ENCODE data around the gene TBXA2R. TPM values are rescaled to one million over a fixed set of nuclear protein-coding genes. Genes with fewer than 3 reads are reported as not detected.

The TBXA2R gene
- total RNA-seq, 1 donor from 2014 or later, result 0.23 TPM

DNA sequence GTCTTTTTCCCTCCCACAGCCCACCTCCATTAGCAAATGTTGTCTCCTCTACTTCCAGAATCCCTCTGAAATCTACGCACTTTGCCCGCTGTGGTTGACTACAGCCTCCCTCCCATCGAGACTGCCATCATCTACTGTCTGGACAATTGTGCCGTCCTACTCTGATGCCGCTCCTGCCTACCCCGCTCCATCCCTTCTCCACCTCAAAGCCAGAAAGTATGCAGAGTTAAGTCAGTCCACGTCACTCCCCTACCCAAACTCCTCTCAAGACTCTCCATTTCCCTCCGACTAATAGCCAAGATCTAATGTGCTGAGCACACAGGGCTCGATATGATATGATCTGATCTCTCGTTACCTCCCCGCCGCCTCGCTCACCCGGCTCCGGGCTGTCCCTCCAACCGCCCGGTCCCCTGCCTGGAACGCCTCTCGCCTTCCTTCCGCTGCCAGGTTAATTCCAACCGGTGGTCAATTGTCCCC lies 19.4 kb upstream of the TBXA2R start:
- TF ChIP-seq, protein P1, sequence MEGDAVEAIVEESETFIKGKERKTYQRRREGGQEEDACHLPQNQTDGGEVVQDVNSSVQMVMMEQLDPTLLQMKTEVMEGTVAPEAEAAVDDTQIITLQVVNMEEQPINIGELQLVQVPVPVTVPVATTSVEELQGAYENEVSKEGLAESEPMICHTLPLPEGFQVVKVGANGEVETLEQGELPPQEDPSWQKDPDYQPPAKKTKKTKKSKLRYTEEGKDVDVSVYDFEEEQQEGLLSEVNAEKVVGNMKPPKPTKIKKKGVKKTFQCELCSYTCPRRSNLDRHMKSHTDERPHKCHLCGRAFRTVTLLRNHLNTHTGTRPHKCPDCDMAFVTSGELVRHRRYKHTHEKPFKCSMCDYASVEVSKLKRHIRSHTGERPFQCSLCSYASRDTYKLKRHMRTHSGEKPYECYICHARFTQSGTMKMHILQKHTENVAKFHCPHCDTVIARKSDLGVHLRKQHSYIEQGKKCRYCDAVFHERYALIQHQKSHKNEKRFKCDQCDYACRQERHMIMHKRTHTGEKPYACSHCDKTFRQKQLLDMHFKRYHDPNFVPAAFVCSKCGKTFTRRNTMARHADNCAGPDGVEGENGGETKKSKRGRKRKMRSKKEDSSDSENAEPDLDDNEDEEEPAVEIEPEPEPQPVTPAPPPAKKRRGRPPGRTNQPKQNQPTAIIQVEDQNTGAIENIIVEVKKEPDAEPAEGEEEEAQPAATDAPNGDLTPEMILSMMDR (conservative IDR thresholded peaks at IDR 0.05), result no peak
- Mint-ChIP-seq H3K4me1 (peaks cover 24% of the 10 kb centered on the region), H3K27me3 (ENCODE audit: low read depth) (no peaks in the 10 kb centered on the region), H3K4me3 (peak overlapping the region; percentile 90), H3K9me3 (no peaks in the 10 kb centered on the region), H3K36me3 (ENCODE audit: low read depth) (no peaks in the 10 kb centered on the region), H3K27ac (ENCODE audit: unreplicated experiment) (peak overlapping the region; percentile 100)
- no peak for DNase-seq (ENCODE audit: low read depth, low spot score)

DNA sequence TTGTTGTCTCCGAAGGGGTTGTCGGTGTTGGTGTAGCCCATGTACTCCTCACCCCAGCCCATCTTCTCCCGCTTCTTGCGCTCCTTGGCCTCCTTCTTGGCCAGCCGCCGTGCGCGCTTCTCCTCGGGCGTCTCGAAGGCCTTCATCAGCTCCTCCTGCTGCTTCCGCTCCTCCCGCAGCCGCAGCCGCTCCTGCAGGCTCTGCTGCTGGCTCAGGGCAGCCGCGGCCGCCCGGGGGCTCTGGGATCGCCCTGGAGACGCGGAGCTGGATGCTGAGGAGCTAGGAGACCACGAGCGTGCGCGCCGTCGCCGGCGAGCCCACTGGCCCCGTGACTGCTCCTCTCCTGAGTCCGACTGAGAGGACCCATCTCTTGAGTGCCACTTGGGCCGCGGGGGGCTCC lies 17.0 kb upstream of the TBXA2R start:
- Mint-ChIP-seq H3K4me1 (peaks cover 24% of the 10 kb centered on the region), H3K27me3 (ENCODE audit: low read depth) (no peaks in the 10 kb centered on the region), H3K4me3 (peak overlapping the region; percentile 90), H3K27ac (ENCODE audit: unreplicated experiment) (no peak overlapping the region), H3K9me3 (no peaks in the 10 kb centered on the region), H3K36me3 (ENCODE audit: low read depth) (no peaks in the 10 kb centered on the region)
- no peak for DNase-seq (ENCODE audit: low read depth, low spot score)
- TF ChIP-seq, protein P1 (conservative IDR thresholded peaks at IDR 0.05), result no peak

DNA sequence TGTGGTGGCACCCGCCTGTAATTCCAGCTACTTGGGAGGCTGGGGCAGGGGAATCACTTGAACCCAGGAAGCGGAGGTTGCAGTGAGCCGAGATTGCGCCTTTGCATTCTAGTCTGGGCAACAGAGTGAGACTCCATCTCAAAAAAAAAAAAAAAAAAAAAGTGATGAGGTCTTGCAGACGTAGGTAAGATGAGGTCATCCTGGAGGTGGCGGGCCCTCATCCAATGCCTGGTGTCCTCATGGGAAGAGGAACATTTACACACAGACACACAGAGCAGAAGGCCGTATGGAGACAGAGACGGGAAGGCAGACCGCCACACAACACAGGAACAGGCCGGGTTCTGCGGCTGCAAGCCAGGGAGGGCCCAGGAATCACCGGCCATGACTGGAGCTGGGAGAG lies 15.5 kb upstream of the TBXA2R start:
- no peak for DNase-seq (ENCODE audit: low read depth, low spot score)
- TF ChIP-seq, protein P1 (conservative IDR thresholded peaks at IDR 0.05), result no peak
- H3K9me3 Mint-ChIP-seq, result no peaks in the 10 kb centered on the region
- no peak overlapping the region for H3K27ac Mint-ChIP-seq (ENCODE audit: unreplicated experiment)
- peaks cover 24% of the 10 kb centered on the region for H3K4me1 Mint-ChIP-seq
- H3K4me3 Mint-ChIP-seq, result peak overlapping the region; percentile 59
- H3K36me3 Mint-ChIP-seq (ENCODE audit: low read depth), result no peaks in the 10 kb centered on the region
- H3K27me3 Mint-ChIP-seq (ENCODE audit: low read depth), result no peaks in the 10 kb centered on the region

GRCh38 chr19:3621689-3622088 lies 15.0 kb upstream of the TBXA2R start:
- H3K4me3 Mint-ChIP-seq, result no peak overlapping the region
- H3K36me3 Mint-ChIP-seq (ENCODE audit: low read depth), result no peaks in the 10 kb centered on the region
- H3K4me1 Mint-ChIP-seq, result peaks cover 19% of the 10 kb centered on the region
- H3K27me3 Mint-ChIP-seq (ENCODE audit: low read depth), result no peaks in the 10 kb centered on the region
- no peak for DNase-seq (ENCODE audit: low read depth, low spot score)
- TF ChIP-seq, protein P1 (conservative IDR thresholded peaks at IDR 0.05), result no peak
- H3K9me3 Mint-ChIP-seq, result no peaks in the 10 kb centered on the region
- H3K27ac Mint-ChIP-seq (ENCODE audit: unreplicated experiment), result no peak overlapping the region

DNA sequence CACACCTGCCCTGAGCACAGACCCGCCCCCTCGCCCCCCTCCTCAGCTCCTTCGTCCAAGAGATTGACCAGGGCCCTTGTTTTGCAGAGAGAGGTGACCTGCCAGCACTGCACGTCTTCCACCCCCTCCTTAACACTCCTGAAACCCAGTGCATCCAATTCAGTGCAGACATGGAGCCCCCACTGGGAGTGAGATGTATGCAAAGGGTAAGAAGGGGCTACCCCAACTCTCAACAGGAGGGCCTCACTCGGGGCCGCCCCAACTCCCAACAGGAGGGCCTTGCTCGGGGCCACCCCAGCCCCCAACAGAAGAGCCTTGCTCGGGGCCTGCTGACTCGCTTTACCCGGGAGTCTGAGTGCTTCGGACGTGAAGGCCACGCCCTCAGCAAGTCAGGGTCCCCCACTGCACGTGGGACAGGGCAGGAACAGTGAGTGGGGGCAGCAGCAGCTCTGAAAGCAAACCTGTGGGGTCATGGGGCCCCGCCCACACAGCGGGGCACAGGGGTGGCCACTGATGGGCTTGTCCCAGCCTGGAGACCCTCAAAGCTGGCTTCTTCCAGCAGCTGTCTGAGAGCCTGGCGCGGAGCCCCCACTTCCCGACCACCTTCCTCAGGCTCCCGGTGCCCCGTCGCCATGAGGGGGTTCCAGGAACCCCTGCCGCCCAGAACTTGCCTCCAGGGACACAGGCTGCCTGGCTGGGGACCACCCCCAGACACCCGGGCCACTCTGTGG lies 14.3 kb upstream of the TBXA2R start:
- TF ChIP-seq, protein P1 (conservative IDR thresholded peaks at IDR 0.05), result no peak
- no peaks in the 10 kb centered on the region for H3K9me3 Mint-ChIP-seq
- no peak overlapping the region for H3K27ac Mint-ChIP-seq (ENCODE audit: unreplicated experiment)
- H3K4me1 Mint-ChIP-seq, result peaks cover 12% of the 10 kb centered on the region
- no peaks in the 10 kb centered on the region for H3K27me3 Mint-ChIP-seq (ENCODE audit: low read depth)
- H3K4me3 Mint-ChIP-seq, result no peak overlapping the region
- no peak for DNase-seq (ENCODE audit: low read depth, low spot score)
- no peaks in the 10 kb centered on the region for H3K36me3 Mint-ChIP-seq (ENCODE audit: low read depth)
